ENCODE measurements around the gene PSMA6. TPM values are rescaled to one million over a fixed set of nuclear protein-coding genes. Genes with fewer than 3 reads are reported as not detected.

PSMA6 gene
- total RNA-seq, 6 experiments from 2014 or later = 186 to 233 (median 222) TPM

- no peak for DNase-seq
- H3K9me3 Mint-ChIP-seq = no peaks in the 10 kb centered on the region
- no peak overlapping the region for H3K27ac Mint-ChIP-seq
- H3K4me1 Mint-ChIP-seq (ENCODE audit: low read depth) = peaks cover 11% of the 10 kb centered on the region
- no peaks in the 10 kb centered on the region; the same call in 1 of the 2 replicates for H3K27me3 Mint-ChIP-seq (ENCODE audit: insufficient read depth)
- no peak for TF ChIP-seq CTCF (IDR thresholded peaks at IDR 0.05)
- H3K36me3 Mint-ChIP-seq (ENCODE audit: low read depth) = peaks cover 11% of the 10 kb centered on the region; the same call in 1 of the 2 replicates
- H3K4me3 Mint-ChIP-seq = no peak overlapping the region
Measured at GRCh38 chr14:35262436-35262835, 29.7 kb upstream of the PSMA6 start.

- DNase-seq = no peak
- no peaks in the 10 kb centered on the region for H3K27me3 Mint-ChIP-seq (ENCODE audit: insufficient read depth)
- H3K36me3 Mint-ChIP-seq (ENCODE audit: low read depth) = peaks cover 12% of the 10 kb centered on the region; the same call in 1 of the 2 replicates
- H3K9me3 Mint-ChIP-seq = no peaks in the 10 kb centered on the region
- no peak overlapping the region for H3K27ac Mint-ChIP-seq
- no peak overlapping the region for H3K4me3 Mint-ChIP-seq
- no peaks in the 10 kb centered on the region for H3K4me1 Mint-ChIP-seq (ENCODE audit: low read depth)
- no peak for TF ChIP-seq CTCF (IDR thresholded peaks at IDR 0.05)
Measured at GRCh38 chr14:35268946-35269345, 23.2 kb upstream of the PSMA6 start.

- no peak for TF ChIP-seq CTCF (IDR thresholded peaks at IDR 0.05)
- no peak overlapping the region for H3K4me3 Mint-ChIP-seq
- H3K36me3 Mint-ChIP-seq (ENCODE audit: low read depth) = peaks cover 4% of the 10 kb centered on the region; the same call in 1 of the 2 replicates
- no peaks in the 10 kb centered on the region for H3K9me3 Mint-ChIP-seq
- DNase-seq = no peak
- H3K27me3 Mint-ChIP-seq (ENCODE audit: insufficient read depth) = no peaks in the 10 kb centered on the region
- H3K4me1 Mint-ChIP-seq (ENCODE audit: low read depth) = no peaks in the 10 kb centered on the region
- H3K27ac Mint-ChIP-seq = no peak overlapping the region
Measured at GRCh38 chr14:35274805-35275204, 17.4 kb upstream of the PSMA6 start.

GRCh38 chr14:35277179-35277578 is 15.0 kb upstream of the PSMA6 start:
- no peaks in the 10 kb centered on the region for H3K27me3 Mint-ChIP-seq (ENCODE audit: insufficient read depth)
- no peak overlapping the region for H3K27ac Mint-ChIP-seq

GRCh38 chr14:35279369-35279768 is 12.8 kb upstream of the PSMA6 start:
- Mint-ChIP-seq H3K9me3 (no peaks in the 10 kb centered on the region), H3K4me1 (ENCODE audit: low read depth) (0 out of 2 replicates have a peak, but pooled peaks cover under 1% of the 10 kb centered on the region), H3K4me3 (no peak overlapping the region), H3K36me3 (ENCODE audit: low read depth) (peaks cover 11% of the 10 kb centered on the region; the same call in 1 of the 2 replicates), H3K27me3 (ENCODE audit: insufficient read depth) (no peaks in the 10 kb centered on the region), H3K27ac (no peak overlapping the region)
- no peak for TF ChIP-seq CTCF (IDR thresholded peaks at IDR 0.05)
- no peak for DNase-seq

More at GRCh38 chr14:35277179-35277578, 15.0 kb upstream of the PSMA6 start:
- no peak overlapping the region for H3K4me3 Mint-ChIP-seq
- no peaks in the 10 kb centered on the region for H3K9me3 Mint-ChIP-seq
- DNase-seq = no peak
- H3K36me3 Mint-ChIP-seq (ENCODE audit: low read depth) = peaks cover 11% of the 10 kb centered on the region; the same call in 1 of the 2 replicates
- no peaks in the 10 kb centered on the region for H3K4me1 Mint-ChIP-seq (ENCODE audit: low read depth)
- no peak for TF ChIP-seq CTCF (IDR thresholded peaks at IDR 0.05)

- no peak for DNase-seq
- H3K27me3 Mint-ChIP-seq (ENCODE audit: insufficient read depth) = no peaks in the 10 kb centered on the region
- TF ChIP-seq CTCF (IDR thresholded peaks at IDR 0.05) = no peak
- H3K4me3 Mint-ChIP-seq = no peak overlapping the region
- H3K9me3 Mint-ChIP-seq = no peaks in the 10 kb centered on the region
- H3K36me3 Mint-ChIP-seq (ENCODE audit: low read depth) = peaks cover 11% of the 10 kb centered on the region
- H3K4me1 Mint-ChIP-seq (ENCODE audit: low read depth) = peaks cover 17% of the 10 kb centered on the region
- no peak overlapping the region for H3K27ac Mint-ChIP-seq
Measured at GRCh38 chr14:35281341-35281740, 10.8 kb upstream of the PSMA6 start.

All from HFFc6 (cell line).